OCI-LY1 (cell line): ENCODE data around the gene DPPA2.

Source experiments
- EZH2 ChIP-seq: fragments of 200-600 bp; sonication (generic), shearing (Covaris generic); IDR thresholded peaks from 2 replicates; pipeline ENCODE4 v1.8.0; 2017; ENCODE audit warnings: borderline replicate concordance, mixed run types, mild to moderate bottlenecking, antibody characterized with exemption, low read length, moderate library complexity, mixed read lengths
- TF ChIP-seq, protein P1 (sequence below): fragments of 200-600 bp; sonication (generic), shearing (Covaris generic); IDR thresholded peaks from 2 replicates; pipeline ENCODE4 v1.5.1; 2017; ENCODE audit warnings: mild to moderate bottlenecking, antibody characterized with exemption, low read length, moderate library complexity, mixed read lengths

DNA sequence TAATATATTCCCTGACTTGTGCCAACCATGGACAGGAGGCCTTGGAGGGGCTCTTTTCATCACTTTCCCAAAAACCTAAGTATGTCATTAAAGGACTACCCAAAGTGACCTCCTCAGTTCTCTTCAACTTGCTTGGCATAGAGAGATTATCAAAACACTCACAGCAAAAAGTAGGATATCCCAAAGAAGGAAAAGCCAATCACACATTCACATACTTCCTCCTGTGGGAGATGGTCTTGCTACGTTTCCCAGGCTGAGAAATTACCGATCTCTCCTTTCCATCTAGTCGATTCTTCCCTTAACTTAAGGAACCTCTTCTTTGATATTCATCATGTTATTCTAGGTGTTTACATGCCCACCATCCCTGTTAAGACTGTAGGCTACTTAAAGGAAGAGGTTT lies 11.9 kb upstream of the DPPA2 start:
- TF ChIP-seq, protein P1, sequence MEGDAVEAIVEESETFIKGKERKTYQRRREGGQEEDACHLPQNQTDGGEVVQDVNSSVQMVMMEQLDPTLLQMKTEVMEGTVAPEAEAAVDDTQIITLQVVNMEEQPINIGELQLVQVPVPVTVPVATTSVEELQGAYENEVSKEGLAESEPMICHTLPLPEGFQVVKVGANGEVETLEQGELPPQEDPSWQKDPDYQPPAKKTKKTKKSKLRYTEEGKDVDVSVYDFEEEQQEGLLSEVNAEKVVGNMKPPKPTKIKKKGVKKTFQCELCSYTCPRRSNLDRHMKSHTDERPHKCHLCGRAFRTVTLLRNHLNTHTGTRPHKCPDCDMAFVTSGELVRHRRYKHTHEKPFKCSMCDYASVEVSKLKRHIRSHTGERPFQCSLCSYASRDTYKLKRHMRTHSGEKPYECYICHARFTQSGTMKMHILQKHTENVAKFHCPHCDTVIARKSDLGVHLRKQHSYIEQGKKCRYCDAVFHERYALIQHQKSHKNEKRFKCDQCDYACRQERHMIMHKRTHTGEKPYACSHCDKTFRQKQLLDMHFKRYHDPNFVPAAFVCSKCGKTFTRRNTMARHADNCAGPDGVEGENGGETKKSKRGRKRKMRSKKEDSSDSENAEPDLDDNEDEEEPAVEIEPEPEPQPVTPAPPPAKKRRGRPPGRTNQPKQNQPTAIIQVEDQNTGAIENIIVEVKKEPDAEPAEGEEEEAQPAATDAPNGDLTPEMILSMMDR = no peak
- no peak for TF ChIP-seq EZH2
